Measurements from ENCODE around the gene AFF3.

DNA sequence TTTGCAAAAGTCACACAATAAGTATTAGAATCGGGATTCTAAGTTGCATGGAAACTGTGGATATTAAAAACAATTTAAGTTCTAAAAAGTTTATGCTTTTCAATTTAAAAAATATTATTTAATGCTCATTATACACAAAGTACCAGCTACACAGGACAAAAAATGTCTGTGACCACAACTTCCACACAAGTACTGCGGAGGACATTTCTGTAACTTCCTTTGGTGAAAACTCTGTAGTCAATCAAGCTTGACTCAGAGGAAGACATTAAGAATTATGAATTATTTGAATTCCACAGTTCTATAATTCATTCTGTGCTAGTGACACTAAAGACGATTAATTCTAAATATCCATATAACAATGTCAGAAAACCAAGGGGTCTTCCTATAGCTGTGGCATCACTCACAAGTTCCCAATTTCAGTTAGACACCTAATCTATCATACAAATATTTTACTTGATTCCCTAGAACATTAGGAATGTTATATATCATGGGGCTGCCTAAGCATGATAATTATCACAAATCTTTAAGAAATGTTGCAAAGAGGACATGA lies 120.5 kb downstream of the AFF3 start:
- TF ChIP-seq, protein P1, sequence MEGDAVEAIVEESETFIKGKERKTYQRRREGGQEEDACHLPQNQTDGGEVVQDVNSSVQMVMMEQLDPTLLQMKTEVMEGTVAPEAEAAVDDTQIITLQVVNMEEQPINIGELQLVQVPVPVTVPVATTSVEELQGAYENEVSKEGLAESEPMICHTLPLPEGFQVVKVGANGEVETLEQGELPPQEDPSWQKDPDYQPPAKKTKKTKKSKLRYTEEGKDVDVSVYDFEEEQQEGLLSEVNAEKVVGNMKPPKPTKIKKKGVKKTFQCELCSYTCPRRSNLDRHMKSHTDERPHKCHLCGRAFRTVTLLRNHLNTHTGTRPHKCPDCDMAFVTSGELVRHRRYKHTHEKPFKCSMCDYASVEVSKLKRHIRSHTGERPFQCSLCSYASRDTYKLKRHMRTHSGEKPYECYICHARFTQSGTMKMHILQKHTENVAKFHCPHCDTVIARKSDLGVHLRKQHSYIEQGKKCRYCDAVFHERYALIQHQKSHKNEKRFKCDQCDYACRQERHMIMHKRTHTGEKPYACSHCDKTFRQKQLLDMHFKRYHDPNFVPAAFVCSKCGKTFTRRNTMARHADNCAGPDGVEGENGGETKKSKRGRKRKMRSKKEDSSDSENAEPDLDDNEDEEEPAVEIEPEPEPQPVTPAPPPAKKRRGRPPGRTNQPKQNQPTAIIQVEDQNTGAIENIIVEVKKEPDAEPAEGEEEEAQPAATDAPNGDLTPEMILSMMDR (IDR thresholded peaks at IDR 0.05): no peak
- no peak for TF ChIP-seq POLR2A (IDR thresholded peaks at IDR 0.05)
